ENCODE results near the gene OPCML. TPM values are rescaled to one million over a fixed set of nuclear protein-coding genes. Genes with fewer than 3 reads are reported as not detected.

The OPCML gene
- total RNA-seq, 1 donor from 2014 or later = not detected

DNA sequence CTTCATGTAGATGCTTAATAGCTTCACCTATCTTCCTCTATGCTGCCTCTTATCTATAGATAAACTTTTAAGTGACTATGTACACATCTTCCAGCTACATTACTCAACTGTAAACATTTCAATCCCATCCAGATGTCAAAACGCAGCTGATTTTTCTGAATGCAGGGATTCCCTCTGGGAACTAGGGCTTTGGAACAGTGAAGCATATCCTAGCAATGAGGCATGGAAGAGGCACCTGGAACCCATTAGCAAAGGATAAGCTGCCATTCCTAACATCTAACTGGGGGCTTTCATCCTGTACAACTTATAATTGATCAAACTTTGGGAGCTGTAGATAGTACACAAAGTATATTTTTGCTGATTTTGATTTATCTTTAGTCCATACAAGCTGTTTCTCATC, 40.8 kb upstream of the OPCML start:
- CTCF ChIA-PET = no interaction called here
- intact Hi-C loops (cut with micrococcal nuclease) = no loop called here
- POLR2A ChIA-PET = no interaction called here

DNA sequence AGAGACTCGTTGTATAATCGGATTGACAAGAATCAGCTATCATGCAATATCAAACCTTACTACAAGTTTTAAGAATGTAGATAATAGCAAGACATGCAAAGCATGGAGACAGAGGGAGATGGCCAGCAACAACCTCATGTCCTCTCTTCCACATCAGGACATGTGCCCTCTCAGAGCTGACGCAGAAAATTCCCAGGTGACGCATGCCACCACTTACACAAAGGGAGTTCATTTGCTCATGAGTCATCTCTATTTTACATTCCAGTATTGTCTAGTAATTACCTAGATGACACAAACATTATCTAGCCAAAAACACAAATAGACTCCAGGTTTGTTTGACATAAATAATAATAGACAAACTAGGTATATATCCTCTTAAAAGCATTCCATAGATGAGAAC, 38.1 kb upstream of the OPCML start:
- no peak for ATAC-seq (ENCODE audit: low read depth)
- DNase-seq = no peak
- ChIA-PET CTCF (no interaction called here), POLR2A (no interaction called here)
- no peaks in the 10 kb centered on the region for H3K9me3 Mint-ChIP-seq
- no peaks in the 10 kb centered on the region for H3K27me3 Mint-ChIP-seq
- intact Hi-C loops (cut with micrococcal nuclease) = no loop called here
- H3K36me3 Mint-ChIP-seq (ENCODE audit: low read depth) = no peaks in the 10 kb centered on the region
- no peak overlapping the region for H3K27ac Mint-ChIP-seq
- TF ChIP-seq, protein P1, sequence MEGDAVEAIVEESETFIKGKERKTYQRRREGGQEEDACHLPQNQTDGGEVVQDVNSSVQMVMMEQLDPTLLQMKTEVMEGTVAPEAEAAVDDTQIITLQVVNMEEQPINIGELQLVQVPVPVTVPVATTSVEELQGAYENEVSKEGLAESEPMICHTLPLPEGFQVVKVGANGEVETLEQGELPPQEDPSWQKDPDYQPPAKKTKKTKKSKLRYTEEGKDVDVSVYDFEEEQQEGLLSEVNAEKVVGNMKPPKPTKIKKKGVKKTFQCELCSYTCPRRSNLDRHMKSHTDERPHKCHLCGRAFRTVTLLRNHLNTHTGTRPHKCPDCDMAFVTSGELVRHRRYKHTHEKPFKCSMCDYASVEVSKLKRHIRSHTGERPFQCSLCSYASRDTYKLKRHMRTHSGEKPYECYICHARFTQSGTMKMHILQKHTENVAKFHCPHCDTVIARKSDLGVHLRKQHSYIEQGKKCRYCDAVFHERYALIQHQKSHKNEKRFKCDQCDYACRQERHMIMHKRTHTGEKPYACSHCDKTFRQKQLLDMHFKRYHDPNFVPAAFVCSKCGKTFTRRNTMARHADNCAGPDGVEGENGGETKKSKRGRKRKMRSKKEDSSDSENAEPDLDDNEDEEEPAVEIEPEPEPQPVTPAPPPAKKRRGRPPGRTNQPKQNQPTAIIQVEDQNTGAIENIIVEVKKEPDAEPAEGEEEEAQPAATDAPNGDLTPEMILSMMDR (IDR thresholded peaks at IDR 0.05) = no peak
- H3K4me1 Mint-ChIP-seq = no peaks in the 10 kb centered on the region
- H3K4me3 Mint-ChIP-seq = no peak overlapping the region

More for the DNA sequence above, 40.8 kb upstream of the OPCML start:
- no peak overlapping the region for H3K27ac Mint-ChIP-seq
- no peaks in the 10 kb centered on the region for H3K36me3 Mint-ChIP-seq (ENCODE audit: low read depth)
- DNase-seq = no peak
- H3K4me1 Mint-ChIP-seq = no peaks in the 10 kb centered on the region
- H3K9me3 Mint-ChIP-seq = peaks cover 3% of the 10 kb centered on the region
- no peaks in the 10 kb centered on the region for H3K27me3 Mint-ChIP-seq
- ATAC-seq (ENCODE audit: low read depth) = no peak
- TF ChIP-seq, protein P1 (IDR thresholded peaks at IDR 0.05) = no peak
- no peak overlapping the region for H3K4me3 Mint-ChIP-seq

DNA sequence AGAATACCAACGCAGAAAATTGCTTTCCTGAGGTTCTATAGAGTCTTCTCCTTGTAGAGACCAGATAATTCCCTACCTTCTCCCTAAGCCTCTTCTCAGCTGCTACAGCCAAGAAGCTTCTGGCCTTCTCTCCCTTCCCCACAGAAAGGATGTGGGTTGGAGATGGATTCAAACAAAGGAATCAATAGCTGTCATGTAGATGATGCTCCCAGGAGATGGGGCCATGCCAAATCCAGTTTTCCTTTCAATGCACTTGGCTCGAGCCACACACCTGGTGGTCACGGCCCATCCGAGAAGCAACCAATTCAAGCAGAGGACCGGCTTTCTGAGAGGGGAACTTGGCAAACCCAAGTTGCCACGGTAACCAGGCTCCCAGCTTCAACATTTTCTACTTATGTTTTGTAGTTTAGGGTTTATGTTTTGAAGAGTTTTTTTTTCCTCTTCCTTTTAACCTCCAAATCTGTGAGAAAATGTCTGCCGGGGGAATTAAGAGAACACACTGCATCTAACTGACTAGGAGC, 31.3 kb upstream of the OPCML start:
- ATAC-seq (ENCODE audit: low read depth) (no peak), DNase-seq (no peak)
- Mint-ChIP-seq H3K27ac (no peak overlapping the region), H3K36me3 (ENCODE audit: low read depth) (no peaks in the 10 kb centered on the region), H3K9me3 (no peaks in the 10 kb centered on the region), H3K4me3 (no peak overlapping the region), H3K4me1 (no peaks in the 10 kb centered on the region), H3K27me3 (no peaks in the 10 kb centered on the region)
- intact Hi-C loops (cut with micrococcal nuclease) = no loop called here
- CTCF ChIA-PET = no interaction called here
- POLR2A ChIA-PET = no interaction called here
- TF ChIP-seq, protein P1 (IDR thresholded peaks at IDR 0.05) = no peak

DNA sequence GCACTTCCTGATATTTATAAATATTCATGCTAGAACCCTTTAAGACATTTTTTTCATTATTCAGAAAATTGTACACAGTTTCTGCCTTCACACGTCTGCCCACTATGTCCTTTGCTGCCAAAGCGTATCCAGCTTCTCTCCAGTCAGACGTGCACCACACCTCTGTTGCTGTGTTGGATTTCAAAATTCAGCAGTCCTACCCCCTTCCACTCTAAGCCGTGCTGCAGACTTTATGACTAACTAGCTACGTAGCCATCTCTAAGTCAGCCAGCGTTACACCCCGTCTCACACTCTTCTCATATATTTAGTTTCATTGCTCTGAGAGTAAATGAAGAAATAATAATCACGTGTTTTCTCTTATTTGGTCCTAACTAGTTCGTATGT, 28.2 kb upstream of the OPCML start:
- Mint-ChIP-seq H3K36me3 (ENCODE audit: low read depth) (no peaks in the 10 kb centered on the region), H3K9me3 (no peaks in the 10 kb centered on the region), H3K27ac (no peak overlapping the region), H3K4me3 (no peak overlapping the region), H3K27me3 (no peaks in the 10 kb centered on the region), H3K4me1 (no peaks in the 10 kb centered on the region)
- ATAC-seq (ENCODE audit: low read depth) (no peak), DNase-seq (no peak)
- TF ChIP-seq, protein P1 (IDR thresholded peaks at IDR 0.05) = no peak
- ChIA-PET CTCF (no interaction called here), POLR2A (no interaction called here)
- intact Hi-C loops (cut with micrococcal nuclease) = no loop called here

DNA sequence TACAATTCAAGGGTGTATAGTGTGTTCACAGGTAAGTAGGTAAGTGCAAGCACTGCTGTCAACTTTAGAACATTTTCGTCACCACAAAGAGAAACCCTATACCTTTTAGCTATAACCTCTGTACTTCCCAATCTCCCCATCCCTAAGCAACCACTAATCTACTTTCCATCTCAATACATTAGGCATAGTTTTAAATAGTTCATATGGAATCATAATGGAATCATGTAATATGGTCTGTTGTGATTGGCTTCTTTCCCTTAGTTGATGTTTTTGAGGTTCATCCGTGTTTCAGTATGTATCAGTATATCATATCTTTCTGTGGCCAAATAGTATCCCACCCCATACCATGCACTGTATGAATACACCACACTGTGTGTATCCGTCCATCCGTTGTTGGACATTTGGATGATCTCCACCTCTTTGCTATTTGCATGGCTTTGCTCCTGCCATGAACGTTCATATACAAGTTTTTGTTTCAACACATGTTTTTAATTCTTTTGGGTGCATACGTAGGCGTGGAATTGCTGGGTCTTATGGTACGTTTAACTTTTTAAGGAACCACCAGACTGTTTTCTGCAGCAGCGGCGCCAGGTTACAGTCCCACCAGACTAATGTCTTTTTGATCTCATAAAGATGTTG, 27.7 kb upstream of the OPCML start:
- Mint-ChIP-seq H3K36me3 (ENCODE audit: low read depth) (no peaks in the 10 kb centered on the region), H3K9me3 (no peaks in the 10 kb centered on the region), H3K4me3 (no peak overlapping the region), H3K27me3 (no peaks in the 10 kb centered on the region), H3K4me1 (no peaks in the 10 kb centered on the region), H3K27ac (no peak overlapping the region)
- intact Hi-C loops (cut with micrococcal nuclease) = no loop called here
- DNase-seq (no peak), ATAC-seq (ENCODE audit: low read depth) (no peak)
- TF ChIP-seq, protein P1 (IDR thresholded peaks at IDR 0.05) = no peak
- ChIA-PET POLR2A (no interaction called here), CTCF (no interaction called here)

All from activated B cell treated with CpG ODN at 0.5 μM for 24 hours (primary cell).